Hepatic stellate cell (primary cell): Measurements from ENCODE around the gene MSMP.
A peak's percentile ranks its signal among the peaks of the same experiment; 100 is the strongest.

ENCODE experiments used
- DNase-seq: peaks from one replicate; pipeline ENCODE4 v3.0.0; 2011; ENCODE audit warnings: low spot score

Gene MSMP

GRCh38 chr9:35771075-35771433 is 17.0 kb upstream of the MSMP start:
- DNase-seq = no peak

GRCh38 chr9:35769763-35770162 is 15.7 kb upstream of the MSMP start:
- no peak for DNase-seq

- no peak for DNase-seq
Measured at GRCh38 chr9:35767458-35767857, 13.4 kb upstream of the MSMP start.

- no peak for DNase-seq
Measured at GRCh38 chr9:35766997-35767396, 12.9 kb upstream of the MSMP start.

- DNase-seq = no peak
Measured at GRCh38 chr9:35763803-35764202, 9.7 kb upstream of the MSMP start.

- no peak for DNase-seq
Measured at GRCh38 chr9:35763181-35763580, 9.1 kb upstream of the MSMP start.

GRCh38 chr9:35760651-35761050 is 6.6 kb upstream of the MSMP start:
- no peak for DNase-seq

- no peak for DNase-seq
Measured at GRCh38 chr9:35759795-35760194, 5.7 kb upstream of the MSMP start.

- no peak for DNase-seq
Measured at GRCh38 chr9:35758475-35759050, 4.5 kb upstream of the MSMP start.

GRCh38 chr9:35757892-35758275 is 3.8 kb upstream of the MSMP start:
- DNase-seq = no peak

GRCh38 chr9:35757226-35757891 is 3.3 kb upstream of the MSMP start:
- DNase-seq = no peak

- no peak for DNase-seq
Measured at GRCh38 chr9:35756275-35757225, 2.5 kb upstream of the MSMP start.

GRCh38 chr9:35755071-35755470 is 995 bp upstream of the MSMP start:
- no peak for DNase-seq

GRCh38 chr9:35753466-35753865 is 610 bp downstream of the MSMP start:
- no peak for DNase-seq

- DNase-seq = no peak
Measured at GRCh38 chr9:35750256-35750531, 3.9 kb downstream of the MSMP start.

GRCh38 chr9:35749515-35750255 is 4.4 kb downstream of the MSMP start:
- no peak for DNase-seq

GRCh38 chr9:35748858-35749514 is 5.1 kb downstream of the MSMP start, which contains the start of the genes GBA2 and RGP1:
Gene GBA2, minus strand, starts transcription at chr9:35749228. Its CDS starts 524 bp downstream, at chr9:35748704.
Gene RGP1, plus strand, starts transcription at chr9:35749287. Its CDS starts 469 bp downstream, at chr9:35749756.
- DNase-seq = peak; percentile 78

GRCh38 chr9:35748242-35748857 is 5.7 kb downstream of the MSMP start:
- no peak for DNase-seq

- no peak for DNase-seq
Measured at GRCh38 chr9:35746583-35746982, 7.5 kb downstream of the MSMP start.

- no peak for DNase-seq
Measured at GRCh38 chr9:35745569-35745968, 8.5 kb downstream of the MSMP start.

GRCh38 chr9:35743880-35744518 is 10.1 kb downstream of the MSMP start:
- DNase-seq = no peak
